Naive B cell (primary cell): ENCODE data around the gene VIT. TPM values are rescaled to one million over a fixed set of nuclear protein-coding genes. Genes with fewer than 3 reads are reported as not detected.

Source experiments
- ATAC-seq, 2 donors: fragments of 150-1000 bp; cut with Tn5 transposase; 2 replicates each; pipeline ENCODE4 v1.10.0; 2021; ENCODE audit warnings: low read depth in 2 of 2, mild to moderate bottlenecking in 2 of 2, moderate library complexity in 2 of 2
- DNase-seq: peaks from one replicate; pipeline ENCODE4 v3.0.0; 2022
- H3K27ac Mint-ChIP-seq, 6 donors: one replicate each; pipeline ENCODE4 v1.8.0; 2020 to 2022; ENCODE audit warnings: mild to moderate bottlenecking in 6 of 6, mixed read lengths in 6 of 6, moderate library complexity in 5 of 6, inconsistent platforms in 2 of 6
- H3K27me3 Mint-ChIP-seq, 3 donors: one replicate each; pipeline ENCODE4 v1.8.0; 2021 to 2022; ENCODE audit warnings: mixed read lengths in 3 of 3, mild to moderate bottlenecking in 1 of 3
- H3K36me3 Mint-ChIP-seq, 2 donors: one replicate each; pipeline ENCODE4 v1.8.0; 2020 to 2022; ENCODE audit warnings: mixed read lengths in 2 of 2, inconsistent platforms in 1 of 2, mild to moderate bottlenecking in 1 of 2
- H3K4me1 Mint-ChIP-seq, 3 donors: one replicate each; pipeline ENCODE4 v1.8.0; 2020 to 2022; ENCODE audit warnings: mixed read lengths in 3 of 3, inconsistent platforms in 1 of 3, mild to moderate bottlenecking in 1 of 3, moderate library complexity in 1 of 3
- H3K4me3 Mint-ChIP-seq, 8 donors: one replicate each; pipeline ENCODE4 v1.8.0; 2020 to 2022; ENCODE audit warnings: mild to moderate bottlenecking in 8 of 8, mixed read lengths in 8 of 8, moderate library complexity in 8 of 8, inconsistent platforms in 2 of 8
- H3K9me3 Mint-ChIP-seq, 7 donors: one replicate each; pipeline ENCODE4 v1.8.0; 2020 to 2022; ENCODE audit warnings: mixed read lengths in 7 of 7, mild to moderate bottlenecking in 5 of 7, inconsistent platforms in 2 of 7, moderate library complexity in 1 of 7
- polyA plus RNA-seq, 6 donors: library from polyadenylated mRNA; unstranded; fragments of 300-500 nt; fragmentation: Illumina TruSeq; gene quantifications; one replicate each; pipeline ENCODE4 v1.2.3, GENCODE V29; 2021; ENCODE audit warnings: low read depth in 6 of 6

Gene VIT
- polyA plus RNA-seq, 6 donors from 2014 or later: not detected

GRCh38 chr2:36664696-36665076, 31.8 kb upstream of the VIT start:
- DNase-seq: no peak
- Mint-ChIP-seq H3K36me3 (no peaks in the 10 kb centered on the region), H3K27me3 (peaks cover 0 to 5% (median 0%) of the 10 kb centered on the region in 3 donors), H3K27ac (no peak overlapping the region), H3K4me3 (no peak overlapping the region), H3K9me3 (no peaks in the 10 kb centered on the region), H3K4me1 (no peaks in the 10 kb centered on the region)
- no peak for ATAC-seq

GRCh38 chr2:36667931-36668330, 28.6 kb upstream of the VIT start:
- H3K9me3 Mint-ChIP-seq: no peaks in the 10 kb centered on the region
- H3K27ac Mint-ChIP-seq: no peak overlapping the region
- H3K4me3 Mint-ChIP-seq: no peak overlapping the region
- H3K4me1 Mint-ChIP-seq: no peaks in the 10 kb centered on the region
- peaks cover 0 to 5% (median 0%) of the 10 kb centered on the region in 3 donors for H3K27me3 Mint-ChIP-seq
- ATAC-seq: no peak
- no peaks in the 10 kb centered on the region for H3K36me3 Mint-ChIP-seq
- no peak for DNase-seq

- Mint-ChIP-seq H3K4me1 (no peaks in the 10 kb centered on the region), H3K27ac (peak overlapping the region in 1 of 6 donors; percentile 10), H3K4me3 (no peak overlapping the region), H3K36me3 (no peaks in the 10 kb centered on the region), H3K27me3 (peaks cover 0 to 5% (median 4%) of the 10 kb centered on the region in 3 donors), H3K9me3 (no peaks in the 10 kb centered on the region)
- DNase-seq (no peak), ATAC-seq (no peak)
These were observed 25.5 kb upstream of the VIT start for GRCh38 chr2:36670881-36671595.

- DNase-seq (no peak), ATAC-seq (no peak)
- Mint-ChIP-seq H3K27ac (peak overlapping the region in 1 of 6 donors; percentile 10), H3K36me3 (no peaks in the 10 kb centered on the region), H3K4me1 (no peaks in the 10 kb centered on the region), H3K27me3 (peaks cover 4 to 5% (median 4%) of the 10 kb centered on the region in 3 donors), H3K4me3 (no peak overlapping the region), H3K9me3 (no peaks in the 10 kb centered on the region)
These were observed 24.8 kb upstream of the VIT start for GRCh38 chr2:36671731-36672130.

- H3K36me3 Mint-ChIP-seq: no peaks in the 10 kb centered on the region
- H3K4me1 Mint-ChIP-seq: peaks cover 0 to 4% (median 2%) of the 10 kb centered on the region in 3 donors
- H3K27me3 Mint-ChIP-seq: peaks cover 4 to 9% (median 5%) of the 10 kb centered on the region in 3 donors
- H3K27ac Mint-ChIP-seq: no peak overlapping the region
- ATAC-seq: no peak
- no peak for DNase-seq
- H3K4me3 Mint-ChIP-seq: no peak overlapping the region
- peaks cover 0 to 4% (median 0%) of the 10 kb centered on the region in 7 donors for H3K9me3 Mint-ChIP-seq
These were observed 24.3 kb upstream of the VIT start for GRCh38 chr2:36672199-36672598.

GRCh38 chr2:36675579-36676282, 20.8 kb upstream of the VIT start:
- Mint-ChIP-seq H3K4me1 (peaks cover 4 to 13% (median 8%) of the 10 kb centered on the region in 3 donors), H3K4me3 (no peak overlapping the region), H3K9me3 (peaks cover 5 to 34% (median 15%) of the 10 kb centered on the region in 7 donors), H3K36me3 (peaks cover 5 to 12% of the 10 kb centered on the region in 2 donors), H3K27me3 (peaks cover 0 to 14% (median 9%) of the 10 kb centered on the region in 3 donors), H3K27ac (no peak overlapping the region)
- DNase-seq (no peak), ATAC-seq (no peak)

GRCh38 chr2:36676364-36676763, 20.1 kb upstream of the VIT start:
- no peak for ATAC-seq
- DNase-seq: no peak
- Mint-ChIP-seq H3K27me3 (peaks cover 0 to 14% (median 12%) of the 10 kb centered on the region in 3 donors), H3K9me3 (peaks cover 5 to 34% (median 15%) of the 10 kb centered on the region in 7 donors), H3K4me1 (peaks cover 4 to 13% (median 8%) of the 10 kb centered on the region in 3 donors), H3K27ac (peak overlapping the region in 1 of 6 donors; percentile 9), H3K4me3 (no peak overlapping the region), H3K36me3 (peaks cover 5 to 12% of the 10 kb centered on the region in 2 donors)

- ATAC-seq (no peak), DNase-seq (no peak)
- H3K4me1 Mint-ChIP-seq: peaks cover 4 to 13% (median 8%) of the 10 kb centered on the region in 3 donors
- H3K27me3 Mint-ChIP-seq: peaks cover 0 to 14% (median 12%) of the 10 kb centered on the region in 3 donors
- peak overlapping the region in 1 of 6 donors; percentile 88 for H3K27ac Mint-ChIP-seq
- peaks cover 5 to 34% (median 15%) of the 10 kb centered on the region in 7 donors for H3K9me3 Mint-ChIP-seq
- no peak overlapping the region for H3K4me3 Mint-ChIP-seq
- peaks cover 5 to 12% of the 10 kb centered on the region in 2 donors for H3K36me3 Mint-ChIP-seq
These were observed 19.1 kb upstream of the VIT start for GRCh38 chr2:36677386-36677785.

GRCh38 chr2:36677996-36678605, 18.4 kb upstream of the VIT start:
- H3K36me3 Mint-ChIP-seq: peaks cover 5 to 12% of the 10 kb centered on the region in 2 donors
- H3K27ac Mint-ChIP-seq: peak overlapping the region in 2 of 6 donors; percentile 83 to 88
- peaks cover 5 to 34% (median 15%) of the 10 kb centered on the region in 7 donors for H3K9me3 Mint-ChIP-seq
- H3K4me3 Mint-ChIP-seq: peak overlapping the region in 1 of 8 donors; percentile 73
- ATAC-seq: no peak
- H3K4me1 Mint-ChIP-seq: peaks cover 4 to 13% (median 8%) of the 10 kb centered on the region in 3 donors
- no peak for DNase-seq
- peaks cover 0 to 22% (median 12%) of the 10 kb centered on the region in 3 donors for H3K27me3 Mint-ChIP-seq

- no peak for DNase-seq
- ATAC-seq: no peak
- H3K4me3 Mint-ChIP-seq: no peak overlapping the region
- peaks cover 5 to 34% (median 15%) of the 10 kb centered on the region in 7 donors for H3K9me3 Mint-ChIP-seq
- no peak overlapping the region for H3K27ac Mint-ChIP-seq
- peaks cover 0 to 23% (median 12%) of the 10 kb centered on the region in 3 donors for H3K27me3 Mint-ChIP-seq
- peaks cover 4 to 13% (median 8%) of the 10 kb centered on the region in 3 donors for H3K4me1 Mint-ChIP-seq
- H3K36me3 Mint-ChIP-seq: peaks cover 5 to 12% of the 10 kb centered on the region in 2 donors
These were observed 17.7 kb upstream of the VIT start for GRCh38 chr2:36678856-36679255.

- Mint-ChIP-seq H3K4me3 (no peak overlapping the region), H3K4me1 (peaks cover 4 to 13% (median 8%) of the 10 kb centered on the region in 3 donors), H3K9me3 (peaks cover 5 to 34% (median 15%) of the 10 kb centered on the region in 7 donors), H3K27ac (no peak overlapping the region), H3K36me3 (peaks cover 5 to 12% of the 10 kb centered on the region in 2 donors), H3K27me3 (peaks cover 0 to 23% (median 12%) of the 10 kb centered on the region in 3 donors)
- DNase-seq (no peak), ATAC-seq (no peak)
These were observed 16.5 kb upstream of the VIT start for GRCh38 chr2:36680012-36680411.

- no peak overlapping the region for H3K27ac Mint-ChIP-seq
- H3K9me3 Mint-ChIP-seq: peaks cover 5 to 28% (median 15%) of the 10 kb centered on the region in 7 donors
- H3K4me1 Mint-ChIP-seq: peaks cover 4 to 6% (median 5%) of the 10 kb centered on the region in 3 donors
- peaks cover 5 to 10% of the 10 kb centered on the region in 2 donors for H3K36me3 Mint-ChIP-seq
- DNase-seq (no peak), ATAC-seq (no peak)
- no peak overlapping the region for H3K4me3 Mint-ChIP-seq
- H3K27me3 Mint-ChIP-seq: peaks cover 0 to 11% (median 8%) of the 10 kb centered on the region in 3 donors
These were observed 13.9 kb upstream of the VIT start for GRCh38 chr2:36682562-36682961.

GRCh38 chr2:36683002-36683401, 13.5 kb upstream of the VIT start:
- Mint-ChIP-seq H3K27ac (no peak overlapping the region), H3K9me3 (peaks cover under 1 to 24% (median 11%) of the 10 kb centered on the region in 7 donors), H3K4me1 (peaks cover under 1 to 1% (median 1%) of the 10 kb centered on the region in 3 donors), H3K4me3 (no peak overlapping the region), H3K36me3 (peaks cover 2 to 6% of the 10 kb centered on the region in 2 donors), H3K27me3 (peaks cover 0 to 9% (median 5%) of the 10 kb centered on the region in 3 donors)
- ATAC-seq (no peak), DNase-seq (no peak)
